Lower leg skin (tissue), 4 donors: ENCODE results near the gene PRPF31. TPM values are rescaled to one million over a fixed set of nuclear protein-coding genes. Genes with fewer than 3 reads are reported as not detected.
"Not testable (repeated sequence)": the region's sequence is repeated elsewhere in the genome, so short reads cannot be mapped to it uniquely, and the experiment has no call there.

Experiments
- DNase-seq, 2 donors: peaks; one replicate each; pipeline ENCODE4 v3.0.0-alpha.2; 2019; ENCODE audit warnings: low spot score in 2 of 2
- H3K4me3 ChIP-seq: fragments of 200-600 bp; sonication (generic); 2 replicates; pipeline ENCODE4 v1.5.1; 2017; ENCODE audit warnings: mild to moderate bottlenecking, low read depth; ENCODE audit not compliant: poor library complexity, severe bottlenecking
- CTCF ChIP-seq, 3 donors: fragments of 450-650 bp; IDR thresholded peaks; one replicate each; pipeline ENCODE4 v1.5.1; 2016; ENCODE audit warnings: antibody characterized with exemption in 3 of 3, mild to moderate bottlenecking in 3 of 3, moderate library complexity in 2 of 3
- POLR2A ChIP-seq, 2 donors: fragments of 450-650 bp; IDR thresholded peaks; one replicate each; pipeline ENCODE4 v1.6.1; 2016 to 2017; ENCODE audit warnings: antibody characterized with exemption in 2 of 2, mild to moderate bottlenecking in 1 of 2, moderate library complexity in 1 of 2
- WGBS, 2 donors: methylation state at CpG; one replicate each; pipeline ENCODE4 v1.1.5; 2018; 5-methylcytosine and 5-hydroxymethylcytosine counted together
- intact Hi-C: fragments of 100-400 bp; cut with DNase I; formaldehyde crosslinking; loops from one replicate; pipeline ENCODE4 v1.15.0; 2023; ENCODE audit warnings: low total_unique reads
- total RNA-seq, 4 donors: library from RNA; depleted of rRNA; stranded (reverse); fragments of >200 nt; gene quantifications; one replicate each; pipeline ENCODE4 v1.1.0, GENCODE V29; 2016

The PRPF31 gene
- total RNA-seq, 4 donors from 2014 or later: 39.2 to 65.1 (median 47.3) TPM

- TF ChIP-seq CTCF (IDR thresholded peaks at IDR 0.05) (no peak), POLR2A (IDR thresholded peaks at IDR 0.05) (no peak)
- DNase-seq: no peak
- intact Hi-C loops: no loop called here
- 74 to 83% methylated on average over 7 of the region's 7 CpGs for WGBS, 2 donors
- no peak within 1 kb of the TSS for H3K4me3 ChIP-seq
Measured at GRCh38 chr19:54081032-54081431, 34.5 kb upstream of the PRPF31 start, which contains the start of gene TARM1. TARM1 (minus strand) TSS chr19:54081365; CDS start chr19:54081340, 25 bp downstream.

GRCh38 chr19:54084410-54084809 is 31.1 kb upstream of the PRPF31 start:
- no peak for DNase-seq
- intact Hi-C loops: no loop called here
- TF ChIP-seq CTCF (IDR thresholded peaks at IDR 0.05): no peak
- TF ChIP-seq POLR2A (IDR thresholded peaks at IDR 0.05): no peak

GRCh38 chr19:54094426-54095000 is 21.0 kb upstream of the PRPF31 start:
- no peak for DNase-seq
- intact Hi-C loops: no loop called here
- no peak for TF ChIP-seq POLR2A (IDR thresholded peaks at IDR 0.05)
- TF ChIP-seq CTCF (IDR thresholded peaks at IDR 0.05): no peak
- H3K4me3 ChIP-seq: no peak overlapping the region
- 82 to 86% methylated on average over 17 of the region's 17 CpGs for WGBS, 2 donors

More at GRCh38 chr19:54084410-54084809, 31.1 kb upstream of the PRPF31 start:
- 86 to 96% methylated on average over 2 to 3 of the region's 3 CpGs for WGBS, 2 donors
- no peak overlapping the region for H3K4me3 ChIP-seq

GRCh38 chr19:54095136-54095858 is 20.3 kb upstream of the PRPF31 start:
- 75 to 77% methylated on average over 9 to 21 of the region's 22 CpGs for WGBS, 2 donors

GRCh38 chr19:54095859-54096616 is 19.5 kb upstream of the PRPF31 start:
- intact Hi-C loops, H3K4me3 ChIP-seq: not testable (repeated sequence)
- 1 to 3% methylated on average over 29 to 43 of the region's 46 CpGs for WGBS, 2 donors
- DNase-seq: peak in 1 of 2 donors; percentile 89

More at GRCh38 chr19:54095136-54095858, 20.3 kb upstream of the PRPF31 start:
- TF ChIP-seq POLR2A (IDR thresholded peaks at IDR 0.05) (no peak), CTCF (IDR thresholded peaks at IDR 0.05) (no peak)
- intact Hi-C loops: no loop called here
- no peak overlapping the region for H3K4me3 ChIP-seq
- no peak for DNase-seq

GRCh38 chr19:54096617-54097106 is 18.9 kb upstream of the PRPF31 start:
- DNase-seq: peak in 1 of 2 donors; percentile 24
- TF ChIP-seq CTCF (IDR thresholded peaks at IDR 0.05): no peak
- TF ChIP-seq POLR2A (IDR thresholded peaks at IDR 0.05): no peak
- intact Hi-C loops: no loop called here
- H3K4me3 ChIP-seq: no peak overlapping the region
- WGBS, 2 donors: 2 to 4% methylated on average over 13 to 14 of the region's 14 CpGs
